Cortex of kidney (tissue), 1 donor: Measurements from ENCODE around the gene MMP24OS.

Experiments
- DNase-seq: peaks from one replicate; lab custom pipeline; 2025; lab: John Stamatoyannopoulos, UW

The MMP24OS gene

GRCh38 chr20:35291654-35292503 is 14.0 kb upstream of the MMP24OS start, which contains the start of gene FAM83C:
FAM83C (minus strand) TSS chr20:35292425; CDS start chr20:35292304, 121 bp downstream.
- DNase-seq = no peak

- DNase-seq = no peak
These were observed 13.0 kb upstream of the MMP24OS start for GRCh38 chr20:35290887-35291417.

GRCh38 chr20:35290186-35290886 is 12.4 kb upstream of the MMP24OS start:
- no peak for DNase-seq

- no peak for DNase-seq
These were observed 10.6 kb upstream of the MMP24OS start for GRCh38 chr20:35288325-35289060.

GRCh38 chr20:35287509-35288324 is 9.8 kb upstream of the MMP24OS start:
- DNase-seq = no peak

- no peak for DNase-seq
These were observed 9.1 kb upstream of the MMP24OS start for GRCh38 chr20:35286899-35287508.

GRCh38 chr20:35286077-35286898 is 8.4 kb upstream of the MMP24OS start:
- no peak for DNase-seq

- no peak for DNase-seq
These were observed 7.8 kb upstream of the MMP24OS start for GRCh38 chr20:35285806-35286076.

GRCh38 chr20:35284992-35285805 is 7.3 kb upstream of the MMP24OS start:
- DNase-seq = no peak

GRCh38 chr20:35284267-35284991 is 6.5 kb upstream of the MMP24OS start, which contains the start of gene EIF6:
EIF6 (minus strand) TSS chr20:35284772; CDS start chr20:35284487, 285 bp downstream.
- no peak for DNase-seq

GRCh38 chr20:35283441-35284266 is 5.7 kb upstream of the MMP24OS start:
- DNase-seq = no peak

GRCh38 chr20:35281506-35282101 is 3.7 kb upstream of the MMP24OS start:
- DNase-seq = no peak

- DNase-seq = no peak
These were observed 2.6 kb upstream of the MMP24OS start for GRCh38 chr20:35280523-35280922.

GRCh38 chr20:35279533-35280174 is 1.7 kb upstream of the MMP24OS start:
- DNase-seq = no peak

GRCh38 chr20:35279040-35279439 is 1.1 kb upstream of the MMP24OS start:
- DNase-seq = no peak

GRCh38 chr20:35277127-35277526 is 795 bp downstream of the MMP24OS start:
- no peak for DNase-seq

GRCh38 chr20:35276408-35276807 is 1.5 kb downstream of the MMP24OS start:
- DNase-seq = no peak
